Endodermal cell (in vitro differentiated cells): Measurements from ENCODE around the gene MAML2. TPM values are rescaled to one million over a fixed set of nuclear protein-coding genes. Genes with fewer than 3 reads are reported as not detected.

Source experiments
- DNase-seq: peaks from one replicate; pipeline ENCODE4 v3.0.0-alpha.2; 2017
- H3K27ac ChIP-seq: 2 replicates; pipeline ENCODE4 v1.5.1; 2013; ENCODE audit warnings: mild to moderate bottlenecking, low read depth, low read length, moderate library complexity
- H3K27me3 ChIP-seq: 2 replicates; pipeline ENCODE4 v1.6.1; 2013; ENCODE audit warnings: mild to moderate bottlenecking, low read length, moderate library complexity; ENCODE audit not compliant: insufficient read depth, control insufficient read depth, poor library complexity, severe bottlenecking
- H3K36me3 ChIP-seq: 2 replicates; pipeline ENCODE4 v1.7.0; 2013; ENCODE audit warnings: mild to moderate bottlenecking, low read length, moderate library complexity; ENCODE audit not compliant: control insufficient read depth, insufficient read depth
- H3K4me1 ChIP-seq: one replicate; pipeline ENCODE4 v1.7.0; 2013; ENCODE audit warnings: low read length; ENCODE audit not compliant: control insufficient read depth, insufficient read depth
- H3K4me3 ChIP-seq: 2 replicates; pipeline ENCODE4 v1.5.1; 2013; ENCODE audit warnings: mild to moderate bottlenecking, low read length, moderate library complexity
- H3K9ac ChIP-seq: 2 replicates; pipeline ENCODE4 v1.6.1; 2013; ENCODE audit warnings: mild to moderate bottlenecking, low read length, moderate library complexity; ENCODE audit not compliant: poor library complexity, severe bottlenecking; ENCODE audit errors: extremely low read depth
- H3K9me3 ChIP-seq: 2 replicates; pipeline ENCODE4 v1.6.1; 2013; ENCODE audit warnings: mild to moderate bottlenecking, low read length, moderate library complexity; ENCODE audit not compliant: control insufficient read depth
- H3K27ac Mint-ChIP-seq: 2 replicates; pipeline ENCODE4 v1.8.0; 2020; ENCODE audit warnings: mixed read lengths
- H3K27me3 Mint-ChIP-seq: 2 replicates; pipeline ENCODE4 v1.8.0; 2021; ENCODE audit warnings: mild to moderate bottlenecking, mixed read lengths; ENCODE audit not compliant: insufficient read depth
- H3K36me3 Mint-ChIP-seq: 2 replicates; pipeline ENCODE4 v1.8.0; 2020; ENCODE audit warnings: low read depth, mixed read lengths
- H3K4me1 Mint-ChIP-seq: 2 replicates; pipeline ENCODE4 v1.8.0; 2020; ENCODE audit warnings: mixed read lengths
- H3K4me3 Mint-ChIP-seq: 2 replicates; pipeline ENCODE4 v1.8.0; 2020; ENCODE audit warnings: mild to moderate bottlenecking, moderate library complexity, mixed read lengths
- H3K9me3 Mint-ChIP-seq: 2 replicates; pipeline ENCODE4 v1.8.0; 2020; ENCODE audit warnings: mild to moderate bottlenecking, mixed read lengths
- WGBS, 2 experiments: methylation state at CpG; one replicate each; pipeline versions ENCODE4 v1.1.5 to v1.1.7; 2013; ENCODE audit warnings: missing lambda C conversion rate in 2 of 2, mixed read lengths in 1 of 2; ENCODE audit not compliant: insufficient coverage in 1 of 2, insufficient read length in 1 of 2; 5-methylcytosine and 5-hydroxymethylcytosine counted together
- total RNA-seq, 2 donors: library from RNA; stranded (reverse); fragmentation: NEBNext Ultra II Directional in 1 of 2; extraction: Animal tissue kit (Norgen Biotek cat#: 25700) in 1 of 2; gene quantifications; 2 replicates in 1 of 2; 3 replicates in 1 of 2; pipeline ENCODE4 v1.2.1, GENCODE V29; 2021
- TF ChIP-seq, protein P1 (sequence below): fragments of 200-600 bp; sonication (generic); conservative IDR thresholded peaks from 2 replicates; pipeline ENCODE4 v1.5.0; 2021; ENCODE audit warnings: antibody characterized with exemption, mild to moderate bottlenecking

Gene MAML2
- total RNA-seq, 2 donors from 2014 or later = 6.6 to 8.0 TPM

DNA sequence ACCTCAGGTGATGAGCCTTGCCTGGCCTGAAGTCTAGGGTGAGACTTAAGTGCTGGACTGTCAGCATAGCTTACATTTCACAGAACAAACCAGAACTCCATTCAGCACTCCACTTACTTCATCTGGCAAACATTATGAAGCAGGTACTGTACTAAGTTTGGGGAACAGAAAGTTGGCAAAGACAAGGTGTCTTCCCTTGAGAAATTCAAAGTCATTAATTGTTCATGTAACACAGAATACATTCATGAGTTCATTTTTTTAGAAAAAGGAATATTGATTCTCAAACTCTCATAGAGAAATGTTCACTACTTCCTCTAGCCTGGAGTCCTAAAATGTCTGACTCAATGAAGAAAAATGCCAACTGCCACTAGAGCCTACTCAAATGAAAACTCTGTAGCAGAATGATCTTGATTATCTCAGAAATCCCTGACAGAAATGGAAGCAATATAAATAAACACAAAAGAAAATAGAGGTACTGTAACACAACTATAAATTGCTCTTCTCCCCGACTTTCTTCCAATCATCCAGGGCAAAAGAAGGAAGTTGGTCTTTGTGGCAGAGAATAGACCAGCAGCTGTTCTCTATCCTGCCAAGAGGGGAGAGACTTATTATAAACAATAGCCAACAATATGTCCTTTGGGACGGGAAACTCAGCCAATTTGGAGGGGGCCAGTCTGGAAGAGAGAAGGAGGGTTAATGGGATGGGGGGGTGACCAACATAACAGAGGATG is 289.9 kb downstream of the MAML2 start:
- Histone ChIP-seq H3K27me3 (no peaks in the 10 kb centered on the region), H3K4me3 (no peak overlapping the region), H3K9me3 (no peaks in the 10 kb centered on the region), H3K27ac (no peak overlapping the region), H3K9ac (no peak overlapping the region), H3K36me3 (no peaks in the 10 kb centered on the region), H3K4me1 (peaks cover 22% of the 10 kb centered on the region)
- no peaks in the 10 kb centered on the region for H3K9me3 Mint-ChIP-seq
- TF ChIP-seq, protein P1, sequence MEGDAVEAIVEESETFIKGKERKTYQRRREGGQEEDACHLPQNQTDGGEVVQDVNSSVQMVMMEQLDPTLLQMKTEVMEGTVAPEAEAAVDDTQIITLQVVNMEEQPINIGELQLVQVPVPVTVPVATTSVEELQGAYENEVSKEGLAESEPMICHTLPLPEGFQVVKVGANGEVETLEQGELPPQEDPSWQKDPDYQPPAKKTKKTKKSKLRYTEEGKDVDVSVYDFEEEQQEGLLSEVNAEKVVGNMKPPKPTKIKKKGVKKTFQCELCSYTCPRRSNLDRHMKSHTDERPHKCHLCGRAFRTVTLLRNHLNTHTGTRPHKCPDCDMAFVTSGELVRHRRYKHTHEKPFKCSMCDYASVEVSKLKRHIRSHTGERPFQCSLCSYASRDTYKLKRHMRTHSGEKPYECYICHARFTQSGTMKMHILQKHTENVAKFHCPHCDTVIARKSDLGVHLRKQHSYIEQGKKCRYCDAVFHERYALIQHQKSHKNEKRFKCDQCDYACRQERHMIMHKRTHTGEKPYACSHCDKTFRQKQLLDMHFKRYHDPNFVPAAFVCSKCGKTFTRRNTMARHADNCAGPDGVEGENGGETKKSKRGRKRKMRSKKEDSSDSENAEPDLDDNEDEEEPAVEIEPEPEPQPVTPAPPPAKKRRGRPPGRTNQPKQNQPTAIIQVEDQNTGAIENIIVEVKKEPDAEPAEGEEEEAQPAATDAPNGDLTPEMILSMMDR = no peak
- 100% methylated on average over 1 of the region's 2 CpGs; no CpG with 5 or more reads in 1 of the 2 experiments for WGBS, 2 experiments
- H3K4me1 Mint-ChIP-seq = peaks cover 37% of the 10 kb centered on the region
- H3K36me3 Mint-ChIP-seq = no peaks in the 10 kb centered on the region
- no peak for DNase-seq
- no peak overlapping the region for H3K27ac Mint-ChIP-seq
- H3K4me3 Mint-ChIP-seq = no peak overlapping the region
- no peaks in the 10 kb centered on the region for H3K27me3 Mint-ChIP-seq

- H3K9ac ChIP-seq = no peak overlapping the region
- DNase-seq = no peak
- H3K36me3 ChIP-seq = no peaks in the 10 kb centered on the region
- WGBS, 2 experiments = 70 to 100% methylated on average over 1 of the region's 1 CpG
- H3K9me3 ChIP-seq = no peaks in the 10 kb centered on the region
- H3K4me1 ChIP-seq = peaks cover 22% of the 10 kb centered on the region
- H3K4me3 ChIP-seq = no peak overlapping the region
- no peak overlapping the region for H3K4me3 Mint-ChIP-seq
- H3K27ac ChIP-seq = no peak overlapping the region
- H3K36me3 Mint-ChIP-seq = no peaks in the 10 kb centered on the region
- no peaks in the 10 kb centered on the region for H3K27me3 Mint-ChIP-seq
- TF ChIP-seq, protein P1 = no peak
- no peaks in the 10 kb centered on the region for H3K27me3 ChIP-seq
- H3K9me3 Mint-ChIP-seq = no peaks in the 10 kb centered on the region
- peaks cover 37% of the 10 kb centered on the region for H3K4me1 Mint-ChIP-seq
- no peak overlapping the region for H3K27ac Mint-ChIP-seq
Observed at GRCh38 chr11:96051820-96052219, 291.2 kb downstream of the MAML2 start.

GRCh38 chr11:96050435-96051182 is 292.4 kb downstream of the MAML2 start:
- Histone ChIP-seq H3K27me3 (no peaks in the 10 kb centered on the region), H3K9ac (no peak overlapping the region), H3K9me3 (no peaks in the 10 kb centered on the region), H3K27ac (peak overlapping the region; percentile 60), H3K4me1 (peaks cover 20% of the 10 kb centered on the region), H3K4me3 (peak overlapping the region; percentile 56), H3K36me3 (no peaks in the 10 kb centered on the region)
- Mint-ChIP-seq H3K27me3 (no peaks in the 10 kb centered on the region), H3K4me1 (peaks cover 36% of the 10 kb centered on the region), H3K9me3 (no peaks in the 10 kb centered on the region), H3K36me3 (no peaks in the 10 kb centered on the region), H3K27ac (no peak overlapping the region), H3K4me3 (no peak overlapping the region)
- 80 to 97% methylated on average over 1 of the region's 1 CpG for WGBS, 2 experiments
- TF ChIP-seq, protein P1 = peak; percentile 52
- no peak for DNase-seq
